ENCODE results near the gene SLC19A3. TPM values are rescaled to one million over a fixed set of nuclear protein-coding genes. Genes with fewer than 3 reads are reported as not detected.
"Not testable (repeated sequence)": the region's sequence is repeated elsewhere in the genome, so short reads cannot be mapped to it uniquely, and the experiment has no call there.

The SLC19A3 gene
- total RNA-seq, 1 experiment from 2014 or later = 0.26 TPM

GRCh38 chr2:227759411-227760118 is 41.7 kb upstream of the SLC19A3 start:
- Histone ChIP-seq H3K36me3 (ENCODE audit: low read depth, low read length) (no peaks in the 10 kb centered on the region), H3K4me1 (ENCODE audit: insufficient read depth, low read length) (no peaks in the 10 kb centered on the region), H3K9me3 (ENCODE audit: low read length) (no peaks in the 10 kb centered on the region), H3K27me3 (ENCODE audit: low read length) (no peaks in the 10 kb centered on the region), H3K4me3 (ENCODE audit: low read length) (no peak overlapping the region), H3K9ac (ENCODE audit: low read length) (no peak overlapping the region), H2AFZ (ENCODE audit: low read length) (no peak overlapping the region), H3K27ac (ENCODE audit: low read length) (no peak overlapping the region), H3F3A (ENCODE audit: low read length, unreplicated experiment) (no peaks in the 10 kb centered on the region), H3K9me2 (replicated peaks; ENCODE audit: low read length) (no peaks in the 10 kb centered on the region), H3K79me2 (ENCODE audit: low read length) (no peaks in the 10 kb centered on the region), H4K20me1 (ENCODE audit: low read length) (no peaks in the 10 kb centered on the region), H3K4me2 (ENCODE audit: low read length) (no peak overlapping the region)
- intact Hi-C loops (cut with micrococcal nuclease) = no loop called here
- no TSS peak for BruUV-seq (replicated peaks)
- CTCF ChIA-PET = no interaction called here
- DNase-seq = no peak
- no peak for ATAC-seq
- POLR2A ChIA-PET (ENCODE audit: unreplicated experiment) = no interaction called here
- no peak for TF ChIP-seq EZH2 (IDR thresholded peaks at IDR 0.05; ENCODE audit: low read length, unreplicated experiment)
- TF ChIP-seq EZH2phosphoT487 (IDR thresholded peaks at IDR 0.05; ENCODE audit: borderline replicate concordance, low read length) = no peak
- no peak for TF ChIP-seq CTCF (conservative IDR thresholded peaks at IDR 0.05; ENCODE audit: low read depth, low read length)

DNA sequence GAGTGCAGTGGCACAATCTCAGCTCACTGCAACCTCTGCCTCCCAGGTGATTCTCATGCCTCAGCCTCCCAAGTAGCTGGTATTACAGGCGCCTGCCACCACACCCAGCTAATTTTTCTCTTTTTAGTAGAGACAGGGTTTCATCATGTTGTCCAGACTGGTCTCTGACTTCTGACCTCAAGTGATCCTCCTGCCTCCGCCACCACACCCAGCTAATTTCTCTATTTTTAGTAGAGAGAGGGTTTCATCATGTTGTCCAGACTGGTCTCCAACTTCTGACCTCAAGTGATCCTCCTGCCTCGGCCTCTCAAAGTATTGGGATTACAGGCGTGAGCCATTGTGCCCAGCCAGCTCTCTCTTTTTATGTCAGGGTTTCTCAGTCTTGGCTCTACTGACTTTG is 38.4 kb upstream of the SLC19A3 start:
- H3K9me3 ChIP-seq (ENCODE audit: low read length); DNase-seq; H2AFZ ChIP-seq (ENCODE audit: low read length); intact Hi-C loops (cut with micrococcal nuclease); H3K79me2 ChIP-seq (ENCODE audit: low read length); H3F3A ChIP-seq (ENCODE audit: low read length, unreplicated experiment); H3K4me3 ChIP-seq (ENCODE audit: low read length); H3K9ac ChIP-seq (ENCODE audit: low read length); H3K36me3 ChIP-seq (ENCODE audit: low read depth, low read length); ATAC-seq; H3K4me2 ChIP-seq (ENCODE audit: low read length); H3K27me3 ChIP-seq (ENCODE audit: low read length); H3K27ac ChIP-seq (ENCODE audit: low read length); H4K20me1 ChIP-seq (ENCODE audit: low read length); POLR2A ChIA-PET (ENCODE audit: unreplicated experiment); H3K9me2 ChIP-seq (replicated peaks; ENCODE audit: low read length); BruUV-seq (replicated peaks); H3K4me1 ChIP-seq (ENCODE audit: insufficient read depth, low read length); CTCF ChIA-PET: not testable (repeated sequence)

GRCh38 chr2:227748079-227748478 is 30.3 kb upstream of the SLC19A3 start:
- H3K9me3 ChIP-seq (ENCODE audit: low read length) = no peaks in the 10 kb centered on the region
- H2AFZ ChIP-seq (ENCODE audit: low read length) = no peak overlapping the region
- no peak for ATAC-seq
- H3K4me2 ChIP-seq (ENCODE audit: low read length) = no peak overlapping the region
- ChIA-PET POLR2A (ENCODE audit: unreplicated experiment) (no interaction called here), CTCF (interaction anchor here (0.6 kb wide), 1 partner anchor 333 kb away, joined by 3 read pairs; no protein-coding TSS in a partner anchor)
- H3K9me2 ChIP-seq (replicated peaks; ENCODE audit: low read length) = no peaks in the 10 kb centered on the region
- BruUV-seq (replicated peaks) = no TSS peak
- no peaks in the 10 kb centered on the region for H3K36me3 ChIP-seq (ENCODE audit: low read depth, low read length)
- H3K4me3 ChIP-seq (ENCODE audit: low read length) = no peak overlapping the region
- H3K79me2 ChIP-seq (ENCODE audit: low read length) = no peaks in the 10 kb centered on the region
- H3K27me3 ChIP-seq (ENCODE audit: low read length) = no peaks in the 10 kb centered on the region
- intact Hi-C loops (cut with micrococcal nuclease) = no loop called here
- H3F3A ChIP-seq (ENCODE audit: low read length, unreplicated experiment) = no peaks in the 10 kb centered on the region
- H4K20me1 ChIP-seq (ENCODE audit: low read length) = no peaks in the 10 kb centered on the region
- H3K27ac ChIP-seq (ENCODE audit: low read length) = no peak overlapping the region
- DNase-seq = peak; percentile 37
- no peaks in the 10 kb centered on the region for H3K4me1 ChIP-seq (ENCODE audit: insufficient read depth, low read length)
- no peak overlapping the region for H3K9ac ChIP-seq (ENCODE audit: low read length)
- peak; percentile 66 for TF ChIP-seq CTCF (conservative IDR thresholded peaks at IDR 0.05; ENCODE audit: low read depth, low read length)
- no peak for TF ChIP-seq EZH2phosphoT487 (IDR thresholded peaks at IDR 0.05; ENCODE audit: borderline replicate concordance, low read length)
- TF ChIP-seq EZH2 (IDR thresholded peaks at IDR 0.05; ENCODE audit: low read length, unreplicated experiment) = no peak
